ENCODE measurements around the gene STPG2. TPM values are rescaled to one million over a fixed set of nuclear protein-coding genes. Genes with fewer than 3 reads are reported as not detected.

Gene STPG2
- total and polyA plus RNA-seq, 10 of the 15 experiments (the other 5 are each of a cell fraction or from before 2014, with no cell fraction given): 0.13 to 0.24 TPM; not detected in 8

DNA sequence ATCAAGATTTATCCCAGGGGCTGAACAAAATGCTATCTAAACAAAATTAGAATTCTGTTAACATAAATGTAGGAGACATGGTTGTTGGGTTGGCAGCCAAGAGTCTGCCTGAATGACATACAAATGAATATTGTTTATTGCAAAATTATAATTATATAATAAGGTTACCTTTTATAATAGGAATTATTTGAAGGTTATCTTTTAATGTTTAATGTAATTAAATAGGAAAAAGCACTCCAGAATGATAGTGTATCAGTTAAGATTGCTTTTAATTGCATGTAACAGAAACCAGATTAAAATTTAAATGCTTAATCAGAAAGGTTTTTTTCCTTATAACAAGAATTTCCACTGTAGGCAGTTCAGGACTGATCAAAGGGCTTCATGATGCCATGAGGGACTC lies 42.0 kb upstream of the STPG2 start:
- H3K4me3 ChIP-seq: no peak overlapping the region
- no peak overlapping the region for H2AFZ ChIP-seq (ENCODE audit: control insufficient read depth, low read depth, low read length)
- no peak for ATAC-seq
- RAD21 ChIA-PET (ENCODE audit: unreplicated experiment): no interaction called here
- no peak for FAIRE-seq
- no peaks in the 10 kb centered on the region for H3K36me3 ChIP-seq (ENCODE audit: control insufficient read depth in 2 of 2, insufficient read depth in 2 of 2, low read length in 1 of 2)
- no peak overlapping the region for H3K4me2 ChIP-seq (ENCODE audit: control insufficient read depth, insufficient read depth)
- H3K27ac ChIP-seq (ENCODE audit: control insufficient read depth, insufficient read depth): no peak overlapping the region
- SMC1A ChIA-PET (ENCODE audit: uncharacterized antibody, unreplicated experiment): no interaction called here
- CTCF ChIA-PET: interaction anchor here (0.5 kb wide), 1 partner anchor 16 kb away, joined by 3 read pairs; no protein-coding TSS in a partner anchor
- no peaks in the 10 kb centered on the region for H4K20me1 ChIP-seq (ENCODE audit: control insufficient read depth, insufficient read depth)
- intact Hi-C loops (cut with micrococcal nuclease; ENCODE audit: unreplicated experiment): no loop called here
- TF ChIP-seq GABPA (IDR thresholded peaks at IDR 0.05; ENCODE audit: low read depth) (no peak), TCF7 (IDR thresholded peaks at IDR 0.05; ENCODE audit: borderline replicate concordance) (no peak), RAD51 (IDR thresholded peaks at IDR 0.05) (no peak), EP300 (IDR thresholded peaks at IDR 0.05; ENCODE audit: borderline replicate concordance in 1 of 2, control insufficient read depth in 1 of 2, low read depth in 2 of 2, low read length in 2 of 2) (no peak), ZBED1 (IDR thresholded peaks at IDR 0.05; ENCODE audit: borderline replicate concordance) (no peak), BCL11A (IDR thresholded peaks at IDR 0.05; ENCODE audit: low read depth, low read length) (no peak), PAX5 (IDR thresholded peaks at IDR 0.05; ENCODE audit: borderline replicate concordance, low read depth, low read length) (no peak), PML (IDR thresholded peaks at IDR 0.05; ENCODE audit: low read length) (no peak), MTA3 (IDR thresholded peaks at IDR 0.05; ENCODE audit: borderline replicate concordance, low read length) (no peak), CBX3 (IDR thresholded peaks at IDR 0.05; ENCODE audit: borderline replicate concordance, low read depth) (no peak), NR2C2 (IDR thresholded peaks at IDR 0.05; ENCODE audit: borderline replicate concordance, control insufficient read depth, insufficient read length, low read depth) (no peak), CHD1 (IDR thresholded peaks at IDR 0.05; ENCODE audit: low read depth, low read length) (no peak), CREB1 (IDR thresholded peaks at IDR 0.05; ENCODE audit: low read depth) (no peak), HCFC1 (IDR thresholded peaks at IDR 0.05; ENCODE audit: low read length) (no peak), RFX5 (IDR thresholded peaks at IDR 0.05; ENCODE audit: low read depth, low read length) (no peak)
- TF ChIP-seq, protein P1, sequence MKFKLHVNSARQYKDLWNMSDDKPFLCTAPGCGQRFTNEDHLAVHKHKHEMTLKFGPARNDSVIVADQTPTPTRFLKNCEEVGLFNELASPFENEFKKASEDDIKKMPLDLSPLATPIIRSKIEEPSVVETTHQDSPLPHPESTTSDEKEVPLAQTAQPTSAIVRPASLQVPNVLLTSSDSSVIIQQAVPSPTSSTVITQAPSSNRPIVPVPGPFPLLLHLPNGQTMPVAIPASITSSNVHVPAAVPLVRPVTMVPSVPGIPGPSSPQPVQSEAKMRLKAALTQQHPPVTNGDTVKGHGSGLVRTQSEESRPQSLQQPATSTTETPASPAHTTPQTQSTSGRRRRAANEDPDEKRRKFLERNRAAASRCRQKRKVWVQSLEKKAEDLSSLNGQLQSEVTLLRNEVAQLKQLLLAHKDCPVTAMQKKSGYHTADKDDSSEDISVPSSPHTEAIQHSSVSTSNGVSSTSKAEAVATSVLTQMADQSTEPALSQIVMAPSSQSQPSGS (IDR thresholded peaks at IDR 0.05; ENCODE audit: low read length): no peak
- TF ChIP-seq, protein P2, sequence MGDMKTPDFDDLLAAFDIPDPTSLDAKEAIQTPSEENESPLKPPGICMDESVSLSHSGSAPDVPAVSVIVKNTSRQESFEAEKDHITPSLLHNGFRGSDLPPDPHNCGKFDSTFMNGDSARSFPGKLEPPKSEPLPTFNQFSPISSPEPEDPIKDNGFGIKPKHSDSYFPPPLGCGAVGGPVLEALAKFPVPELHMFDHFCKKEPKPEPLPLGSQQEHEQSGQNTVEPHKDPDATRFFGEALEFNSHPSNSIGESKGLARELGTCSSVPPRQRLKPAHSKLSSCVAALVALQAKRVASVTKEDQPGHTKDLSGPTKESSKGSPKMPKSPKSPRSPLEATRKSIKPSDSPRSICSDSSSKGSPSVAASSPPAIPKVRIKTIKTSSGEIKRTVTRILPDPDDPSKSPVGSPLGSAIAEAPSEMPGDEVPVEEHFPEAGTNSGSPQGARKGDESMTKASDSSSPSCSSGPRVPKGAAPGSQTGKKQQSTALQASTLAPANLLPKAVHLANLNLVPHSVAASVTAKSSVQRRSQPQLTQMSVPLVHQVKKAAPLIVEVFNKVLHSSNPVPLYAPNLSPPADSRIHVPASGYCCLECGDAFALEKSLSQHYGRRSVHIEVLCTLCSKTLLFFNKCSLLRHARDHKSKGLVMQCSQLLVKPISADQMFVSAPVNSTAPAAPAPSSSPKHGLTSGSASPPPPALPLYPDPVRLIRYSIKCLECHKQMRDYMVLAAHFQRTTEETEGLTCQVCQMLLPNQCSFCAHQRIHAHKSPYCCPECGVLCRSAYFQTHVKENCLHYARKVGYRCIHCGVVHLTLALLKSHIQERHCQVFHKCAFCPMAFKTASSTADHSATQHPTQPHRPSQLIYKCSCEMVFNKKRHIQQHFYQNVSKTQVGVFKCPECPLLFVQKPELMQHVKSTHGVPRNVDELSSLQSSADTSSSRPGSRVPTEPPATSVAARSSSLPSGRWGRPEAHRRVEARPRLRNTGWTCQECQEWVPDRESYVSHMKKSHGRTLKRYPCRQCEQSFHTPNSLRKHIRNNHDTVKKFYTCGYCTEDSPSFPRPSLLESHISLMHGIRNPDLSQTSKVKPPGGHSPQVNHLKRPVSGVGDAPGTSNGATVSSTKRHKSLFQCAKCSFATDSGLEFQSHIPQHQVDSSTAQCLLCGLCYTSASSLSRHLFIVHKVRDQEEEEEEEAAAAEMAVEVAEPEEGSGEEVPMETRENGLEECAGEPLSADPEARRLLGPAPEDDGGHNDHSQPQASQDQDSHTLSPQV (IDR thresholded peaks at IDR 0.05): no peak
- TF ChIP-seq, protein P3, sequence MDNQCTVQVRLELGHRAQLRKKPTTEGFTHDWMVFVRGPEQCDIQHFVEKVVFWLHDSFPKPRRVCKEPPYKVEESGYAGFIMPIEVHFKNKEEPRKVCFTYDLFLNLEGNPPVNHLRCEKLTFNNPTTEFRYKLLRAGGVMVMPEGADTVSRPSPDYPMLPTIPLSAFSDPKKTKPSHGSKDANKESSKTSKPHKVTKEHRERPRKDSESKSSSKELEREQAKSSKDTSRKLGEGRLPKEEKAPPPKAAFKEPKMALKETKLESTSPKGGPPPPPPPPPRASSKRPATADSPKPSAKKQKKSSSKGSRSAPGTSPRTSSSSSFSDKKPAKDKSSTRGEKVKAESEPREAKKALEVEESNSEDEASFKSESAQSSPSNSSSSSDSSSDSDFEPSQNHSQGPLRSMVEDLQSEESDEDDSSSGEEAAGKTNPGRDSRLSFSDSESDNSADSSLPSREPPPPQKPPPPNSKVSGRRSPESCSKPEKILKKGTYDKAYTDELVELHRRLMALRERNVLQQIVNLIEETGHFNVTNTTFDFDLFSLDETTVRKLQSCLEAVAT (IDR thresholded peaks at IDR 0.05): no peak
- TF ChIP-seq, protein P4, sequence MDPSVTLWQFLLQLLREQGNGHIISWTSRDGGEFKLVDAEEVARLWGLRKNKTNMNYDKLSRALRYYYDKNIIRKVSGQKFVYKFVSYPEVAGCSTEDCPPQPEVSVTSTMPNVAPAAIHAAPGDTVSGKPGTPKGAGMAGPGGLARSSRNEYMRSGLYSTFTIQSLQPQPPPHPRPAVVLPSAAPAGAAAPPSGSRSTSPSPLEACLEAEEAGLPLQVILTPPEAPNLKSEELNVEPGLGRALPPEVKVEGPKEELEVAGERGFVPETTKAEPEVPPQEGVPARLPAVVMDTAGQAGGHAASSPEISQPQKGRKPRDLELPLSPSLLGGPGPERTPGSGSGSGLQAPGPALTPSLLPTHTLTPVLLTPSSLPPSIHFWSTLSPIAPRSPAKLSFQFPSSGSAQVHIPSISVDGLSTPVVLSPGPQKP (IDR thresholded peaks at IDR 0.05; ENCODE audit: low read depth, low read length): no peak
- no peaks in the 10 kb centered on the region for H3K27me3 ChIP-seq (replicated peaks in 1 of 2; ENCODE audit: control insufficient read depth in 2 of 2, insufficient read depth in 2 of 2, low read length in 1 of 2)
- H3K79me2 ChIP-seq (ENCODE audit: control insufficient read depth, insufficient read depth, low read length): no peaks in the 10 kb centered on the region
- POLR2A ChIA-PET: no interaction called here
- no TSS peak for BruUV-seq (replicated peaks)
- no peaks in the 10 kb centered on the region for H3K4me1 ChIP-seq (ENCODE audit: control insufficient read depth, insufficient read depth, low read length)
- no peak overlapping the region for H3K9ac ChIP-seq (ENCODE audit: control insufficient read depth, insufficient read depth, low read length)
- no peak for DNase-seq (ENCODE audit: low read depth, low spot score)
- in situ Hi-C loops (cut with MboI): no loop called here
- H3K9me3 ChIP-seq (replicated peaks; ENCODE audit: control insufficient read depth, insufficient read depth, low read length): no peaks in the 10 kb centered on the region
